Fibroblast of skin of scalp (primary cell): ENCODE data around the gene PDRG1. TPM values are rescaled to one million over a fixed set of nuclear protein-coding genes. Genes with fewer than 3 reads are reported as not detected.
A peak's percentile ranks its signal among the peaks of the same experiment; 100 is the strongest.

Source experiments
- DNase-seq: peaks from one replicate; pipeline ENCODE4 v3.0.0-alpha.2; 2013
- polyA plus RNA-seq, 2 experiments: library from polyadenylated mRNA; unstranded; fragments of 120-200 nt; gene quantifications; one replicate each; pipeline ENCODE4 v1.2.1, GENCODE V29; 2013; ENCODE audit not compliant: insufficient read length in 2 of 2

PDRG1 gene
- polyA plus RNA-seq (2013, experiment 1 of 2; ENCODE audit: insufficient read length), result 9.2 TPM
- polyA plus RNA-seq (2013, experiment 2 of 2; ENCODE audit: insufficient read length), result 10.6 TPM

GRCh38 chr20:31951530-31952453 is at the start of gene PDRG1:
Gene PDRG1 (minus strand): TSS chr20:31952046. CDS start chr20:31951961, 85 bp downstream.
- peak; percentile 96 for DNase-seq

- DNase-seq, result no peak
These were observed 46.4 kb upstream of the PDRG1 start for GRCh38 chr20:31998246-31998645.

GRCh38 chr20:31996996-31997395 is 45.1 kb upstream of the PDRG1 start:
- no peak for DNase-seq

- DNase-seq, result no peak
These were observed 40.2 kb upstream of the PDRG1 start for GRCh38 chr20:31992086-31992485.

- DNase-seq, result no peak
These were observed 39.5 kb upstream of the PDRG1 start for GRCh38 chr20:31991339-31991705.

GRCh38 chr20:31990641-31991338 is 38.9 kb upstream of the PDRG1 start:
- DNase-seq, result no peak

GRCh38 chr20:31989030-31989645 is 37.3 kb upstream of the PDRG1 start:
- no peak for DNase-seq

GRCh38 chr20:31988430-31989015 is 36.7 kb upstream of the PDRG1 start:
- DNase-seq, result no peak

- peak; percentile 8 for DNase-seq
These were observed 35.9 kb upstream of the PDRG1 start for GRCh38 chr20:31987744-31988143.

- DNase-seq, result no peak
These were observed 33.2 kb upstream of the PDRG1 start for GRCh38 chr20:31984981-31985471.

- no peak for DNase-seq
These were observed 29.9 kb upstream of the PDRG1 start for GRCh38 chr20:31981784-31982183.

- DNase-seq, result no peak
These were observed 28.0 kb upstream of the PDRG1 start for GRCh38 chr20:31979713-31980426.

- no peak for DNase-seq
These were observed 25.2 kb upstream of the PDRG1 start for GRCh38 chr20:31977080-31977479.

- no peak for DNase-seq
These were observed 24.0 kb upstream of the PDRG1 start for GRCh38 chr20:31975874-31976273.

- no peak for DNase-seq
These were observed 23.2 kb upstream of the PDRG1 start for GRCh38 chr20:31974951-31975487.

GRCh38 chr20:31974296-31974695 is 22.4 kb upstream of the PDRG1 start:
- no peak for DNase-seq

GRCh38 chr20:31972471-31973021 is 20.7 kb upstream of the PDRG1 start:
- DNase-seq, result peak; percentile 6

GRCh38 chr20:31969991-31970390 is 18.1 kb upstream of the PDRG1 start:
- DNase-seq, result no peak

- DNase-seq, result peak; percentile 71
These were observed 16.7 kb upstream of the PDRG1 start for GRCh38 chr20:31968291-31969126.

GRCh38 chr20:31967830-31968249 is 16.0 kb upstream of the PDRG1 start, which contains the start of gene XKR7:
Gene XKR7 (plus strand): TSS chr20:31968151. CDS start chr20:31968176, 25 bp downstream.
- DNase-seq, result no peak
